GM23338 (cell line): ENCODE results near the gene TTC12. TPM values are rescaled to one million over a fixed set of nuclear protein-coding genes. Genes with fewer than 3 reads are reported as not detected.

ENCODE experiments used
- ATAC-seq: fragments of 200-7000 bp; cut with Tn5 transposase; 3 replicates; pipeline ENCODE4 v1.9.1; 2020
- DNase-seq: peaks from one replicate; pipeline ENCODE4 v3.0.0-alpha.2; 2015; ENCODE audit warnings: low spot score
- H2AFZ ChIP-seq: fragments of 200-600 bp; sonication (generic); 2 replicates; pipeline ENCODE4 v1.8.0; 2016; ENCODE audit warnings: antibody characterized with exemption, mild to moderate bottlenecking, moderate library complexity
- H3F3A ChIP-seq: fragments of 200-600 bp; sonication (generic); replicated peaks from 2 replicates; pipeline ENCODE4 v1.8.0; 2017; ENCODE audit warnings: antibody characterized with exemption, mixed run types, low read depth
- H3K27ac ChIP-seq: fragments of 200-600 bp; sonication (generic); 2 replicates; pipeline ENCODE4 v1.6.1; 2016; ENCODE audit warnings: low read depth
- H3K27me3 ChIP-seq: fragments of 200-600 bp; sonication (generic); 2 replicates; pipeline ENCODE4 v1.8.0; 2016; ENCODE audit warnings: mild to moderate bottlenecking, mixed run types, moderate library complexity; ENCODE audit not compliant: insufficient read depth
- H3K36me3 ChIP-seq: fragments of 200-600 bp; sonication (generic); 2 replicates; pipeline ENCODE4 v1.8.0; 2016; ENCODE audit warnings: mild to moderate bottlenecking; ENCODE audit not compliant: insufficient read depth
- H3K4me1 ChIP-seq: fragments of 200-600 bp; sonication (generic); 2 replicates; pipeline ENCODE4 v1.8.0; 2016; ENCODE audit warnings: mild to moderate bottlenecking, moderate library complexity; ENCODE audit not compliant: insufficient read depth
- H3K4me2 ChIP-seq: fragments of 200-600 bp; sonication (generic); 2 replicates; pipeline ENCODE4 v1.7.1; 2017; ENCODE audit warnings: mixed run types
- H3K4me3 ChIP-seq: fragments of 200-600 bp; sonication (generic); 2 replicates; pipeline ENCODE4 v1.6.1; 2016; ENCODE audit warnings: mixed run types
- H3K79me2 ChIP-seq: fragments of 200-600 bp; sonication (generic); replicated peaks from 2 replicates; pipeline ENCODE4 v1.8.0; 2017; ENCODE audit warnings: mild to moderate bottlenecking; ENCODE audit not compliant: insufficient read depth
- H3K9me2 ChIP-seq: fragments of 200-600 bp; sonication (generic); 2 replicates; pipeline ENCODE4 v1.8.0; 2017; ENCODE audit not compliant: insufficient read depth
- H4K20me1 ChIP-seq: fragments of 200-600 bp; sonication (generic); replicated peaks from 2 replicates; pipeline ENCODE4 v1.8.0; 2017; ENCODE audit warnings: mild to moderate bottlenecking; ENCODE audit not compliant: insufficient read depth
- H3K27ac Mint-ChIP-seq: 2 replicates; pipeline ENCODE4 v1.8.0; 2020; ENCODE audit warnings: inconsistent platforms, mild to moderate bottlenecking, moderate library complexity, mixed read lengths
- H3K27me3 Mint-ChIP-seq: 3 replicates; pipeline ENCODE4 v1.8.0; 2022; ENCODE audit warnings: low read depth, mild to moderate bottlenecking, moderate library complexity, mixed read lengths, inconsistent platforms; ENCODE audit not compliant: insufficient read depth, poor library complexity
- H3K36me3 Mint-ChIP-seq: 3 replicates; pipeline ENCODE4 v1.8.0; 2021; ENCODE audit warnings: low read depth, mild to moderate bottlenecking, inconsistent platforms, moderate library complexity, mixed read lengths
- H3K4me1 Mint-ChIP-seq: 3 replicates; pipeline ENCODE4 v1.8.0; 2020; ENCODE audit warnings: mild to moderate bottlenecking, inconsistent platforms, mixed read lengths
- H3K4me3 Mint-ChIP-seq: 3 replicates; pipeline ENCODE4 v1.8.0; 2021; ENCODE audit warnings: moderate library complexity, mild to moderate bottlenecking, inconsistent platforms, mixed read lengths
- H3K9me3 Mint-ChIP-seq: 3 replicates; pipeline ENCODE4 v1.8.0; 2020; ENCODE audit warnings: moderate library complexity, mild to moderate bottlenecking, inconsistent platforms, mixed read lengths
- CTCF ChIP-seq, 2 experiments: fragments of 200-600 bp in 1 of 2; sonication (generic) in 1 of 2; conservative IDR thresholded peaks; 2 replicates each; pipeline versions ENCODE4 v1.5.1 to v1.6.1; 2016 to 2017; ENCODE audit warnings: antibody characterized with exemption in 2 of 2, low read depth in 2 of 2, mild to moderate bottlenecking in 2 of 2, moderate library complexity in 1 of 2
- ETS1 ChIP-seq: IDR thresholded peaks from 2 replicates; pipeline ENCODE4 v1.6.1; 2016; ENCODE audit warnings: antibody characterized with exemption
- EZH2 ChIP-seq: fragments of 200-600 bp; sonication (generic); IDR thresholded peaks from one replicate; pipeline ENCODE4 v1.8.0; 2017; ENCODE audit warnings: antibody characterized with exemption, mild to moderate bottlenecking, low read depth; ENCODE audit not compliant: unreplicated experiment
- EZH2phosphoT487 ChIP-seq: fragments of 200-600 bp; sonication (generic); IDR thresholded peaks from one replicate; pipeline ENCODE4 v1.8.1; 2018; ENCODE audit warnings: antibody characterized with exemption; ENCODE audit not compliant: unreplicated experiment
- JUNB ChIP-seq: IDR thresholded peaks from one replicate; pipeline ENCODE4 v1.6.1; 2016; ENCODE audit warnings: antibody characterized with exemption; ENCODE audit not compliant: unreplicated experiment
- POLR2AphosphoS5 ChIP-seq: IDR thresholded peaks from 2 replicates; pipeline ENCODE4 v1.6.1; 2016; ENCODE audit warnings: antibody characterized with exemption, low read depth
- REST ChIP-seq: IDR thresholded peaks from one replicate; pipeline ENCODE4 v1.6.1; 2018; ENCODE audit warnings: antibody characterized with exemption; ENCODE audit not compliant: unreplicated experiment
- ZNF114 ChIP-seq: fragments of 250-450 bp; sonication (Bioruptor Pico); IDR thresholded peaks from 2 replicates; pipeline ENCODE4 v1.5.0; 2020; ENCODE audit warnings: mild to moderate bottlenecking, moderate library complexity
- ZNF331 ChIP-seq: fragments of 250-450 bp; sonication (Bioruptor Pico); IDR thresholded peaks from 2 replicates; pipeline ENCODE4 v1.5.0; 2020; ENCODE audit warnings: low read depth, mild to moderate bottlenecking, moderate library complexity
- polyA plus RNA-seq: library from polyadenylated mRNA; unstranded; fragments of >200 nt; fragmentation: Nextera tagmentation; extraction: Ambion mirVana; gene quantifications from 2 replicates; pipeline ENCODE4 v1.2.1, GENCODE V29; 2016
- total RNA-seq: library from RNA; depleted of rRNA; stranded (reverse); fragments of >200 nt; shearing (Covaris generic); gene quantifications from 2 replicates; pipeline ENCODE4 v1.2.3, GENCODE V29; 2014

Gene TTC12
- total and polyA plus RNA-seq, 2 experiments from 2014 or later = 3.4 to 12.5 TPM

- TF ChIP-seq REST (no peak), EZH2 (no peak), ZNF331 (no peak)
Measured at GRCh38 chr11:113271551-113272245, 42.7 kb upstream of the TTC12 start (continued).

- no peaks in the 10 kb centered on the region for H3K36me3 Mint-ChIP-seq
- no peaks in the 10 kb centered on the region for H3K27me3 ChIP-seq
- no peak overlapping the region for H3K27ac ChIP-seq
- H3K9me2 ChIP-seq = no peaks in the 10 kb centered on the region
- H3K36me3 ChIP-seq = no peaks in the 10 kb centered on the region
- no peaks in the 10 kb centered on the region for H4K20me1 ChIP-seq
- H3K4me2 ChIP-seq = no peak overlapping the region
- H2AFZ ChIP-seq = no peak overlapping the region
- no peak overlapping the region for H3K4me3 ChIP-seq
- no peaks in the 10 kb centered on the region for H3K4me1 ChIP-seq
- H3K27ac Mint-ChIP-seq = no peak overlapping the region
- H3F3A ChIP-seq = no peaks in the 10 kb centered on the region
- peaks cover 6% of the 10 kb centered on the region for H3K27me3 Mint-ChIP-seq
- H3K4me1 Mint-ChIP-seq = peaks cover 9% of the 10 kb centered on the region
- no peaks in the 10 kb centered on the region for H3K79me2 ChIP-seq
- H3K9me3 Mint-ChIP-seq = no peaks in the 10 kb centered on the region
- H3K4me3 Mint-ChIP-seq = no peak overlapping the region
- no peak for DNase-seq
- TF ChIP-seq POLR2AphosphoS5 = no peak
- no peak for TF ChIP-seq JUNB
- TF ChIP-seq ZNF114 (CRISPR knock-in tag) = no peak
- no peak for TF ChIP-seq EZH2
- no peak for TF ChIP-seq CTCF (conservative IDR thresholded peaks at IDR 0.05; ENCODE audit: low read depth in 2 of 2)
- ATAC-seq = no peak
Measured at GRCh38 chr11:113272281-113272680, 42.1 kb upstream of the TTC12 start.

DNA sequence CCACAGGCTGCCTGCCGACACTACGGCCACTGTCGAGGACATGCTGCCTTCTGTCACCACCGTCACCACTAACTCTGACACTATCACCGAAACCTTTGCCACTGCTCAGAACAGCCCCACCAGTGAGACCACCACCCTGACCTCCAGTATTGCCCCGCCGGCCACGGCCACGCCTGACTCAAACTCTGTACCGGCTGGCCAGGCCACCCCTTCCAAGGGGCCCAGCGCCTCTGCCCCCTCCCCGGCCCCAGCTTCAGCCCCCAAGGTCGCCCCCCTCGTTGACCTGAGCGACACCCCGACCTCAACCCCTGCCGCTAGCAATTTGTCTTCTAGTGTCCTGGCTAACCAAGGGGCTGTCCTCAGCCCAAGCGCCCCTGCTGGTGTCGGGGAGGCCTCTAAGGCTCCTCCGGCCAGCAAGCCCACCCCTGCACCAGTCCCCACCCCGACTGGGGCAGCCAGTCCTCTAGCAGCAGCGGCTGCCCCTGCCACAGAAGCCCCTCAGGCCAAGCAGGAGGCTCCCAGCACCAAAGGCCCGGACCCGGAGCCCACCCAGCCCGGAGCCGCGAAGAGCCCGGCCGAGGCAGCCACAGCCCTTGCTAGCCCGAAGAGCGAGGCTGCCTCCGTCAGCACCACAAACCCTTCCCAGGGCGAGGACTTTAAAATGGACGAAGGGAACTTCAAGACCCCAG, 41.3 kb upstream of the TTC12 start:
- H3K4me2 ChIP-seq = no peak overlapping the region
- DNase-seq (no peak), ATAC-seq (no peak)
- Mint-ChIP-seq H3K27me3 (peaks cover 6% of the 10 kb centered on the region), H3K4me1 (peaks cover 9% of the 10 kb centered on the region), H3K27ac (0 out of 2 replicates have a peak overlapping the region, but pooled peaks have one; percentile 16), H3K9me3 (no peaks in the 10 kb centered on the region), H3K4me3 (no peak overlapping the region), H3K36me3 (no peaks in the 10 kb centered on the region)
- no peaks in the 10 kb centered on the region for H3F3A ChIP-seq
- H3K27me3 ChIP-seq = no peaks in the 10 kb centered on the region
- no peak overlapping the region for H2AFZ ChIP-seq
- H3K4me3 ChIP-seq = no peak overlapping the region
- H3K79me2 ChIP-seq = no peaks in the 10 kb centered on the region
- H3K27ac ChIP-seq = no peak overlapping the region
- no peaks in the 10 kb centered on the region for H3K36me3 ChIP-seq
- H3K9me2 ChIP-seq = no peaks in the 10 kb centered on the region
- no peaks in the 10 kb centered on the region for H3K4me1 ChIP-seq
- H4K20me1 ChIP-seq = no peaks in the 10 kb centered on the region
- TF ChIP-seq EZH2 (no peak), EZH2phosphoT487 (no peak), ETS1 (no peak), ZNF331 (no peak)
